ENCODE results near the gene NABP2. TPM values are rescaled to one million over a fixed set of nuclear protein-coding genes. Genes with fewer than 3 reads are reported as not detected.
A peak's percentile ranks its signal among the peaks of the same experiment; 100 is the strongest.

NABP2 gene
- total and polyA plus RNA-seq, 12 donors, result 13.5 to 27.7 (median 20.4) TPM

DNA sequence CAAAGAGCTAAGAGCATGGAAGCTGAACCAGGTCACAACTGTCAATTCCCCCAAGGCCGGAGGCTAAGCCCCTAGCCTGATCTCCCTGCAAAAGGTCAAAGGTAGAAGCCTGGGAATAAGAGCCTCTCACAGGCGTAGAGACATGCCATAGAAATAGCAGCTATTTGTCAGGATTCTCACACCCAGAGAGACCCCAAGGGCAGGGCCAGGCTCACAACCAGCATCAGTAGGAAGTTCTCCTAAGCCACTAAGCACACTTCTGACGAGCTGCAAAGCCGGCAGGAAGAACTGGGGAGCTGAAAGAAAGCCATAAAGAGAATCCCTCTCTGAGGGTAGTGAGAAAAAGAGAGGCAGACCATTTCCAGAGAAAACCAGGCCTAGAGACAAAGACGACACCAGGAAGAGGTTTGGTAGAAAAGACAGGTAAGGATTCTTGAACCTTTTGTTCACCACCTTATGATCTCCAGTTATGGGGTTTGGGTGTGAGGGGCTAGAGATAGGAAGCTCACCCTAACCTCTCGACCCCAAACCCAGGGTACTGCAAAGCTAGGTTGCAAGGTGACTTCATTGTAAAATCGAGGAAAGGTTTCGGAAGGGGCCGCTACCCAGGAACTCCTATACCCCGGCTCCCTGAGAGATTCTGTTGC lies 35.9 kb upstream of the NABP2 start:
- ATAC-seq (no peak), DNase-seq (no peak)
- H3K27me3 ChIP-seq, result no peaks in the 10 kb centered on the region
- no peaks in the 10 kb centered on the region for H3K9me3 ChIP-seq
- TF ChIP-seq, protein P1, sequence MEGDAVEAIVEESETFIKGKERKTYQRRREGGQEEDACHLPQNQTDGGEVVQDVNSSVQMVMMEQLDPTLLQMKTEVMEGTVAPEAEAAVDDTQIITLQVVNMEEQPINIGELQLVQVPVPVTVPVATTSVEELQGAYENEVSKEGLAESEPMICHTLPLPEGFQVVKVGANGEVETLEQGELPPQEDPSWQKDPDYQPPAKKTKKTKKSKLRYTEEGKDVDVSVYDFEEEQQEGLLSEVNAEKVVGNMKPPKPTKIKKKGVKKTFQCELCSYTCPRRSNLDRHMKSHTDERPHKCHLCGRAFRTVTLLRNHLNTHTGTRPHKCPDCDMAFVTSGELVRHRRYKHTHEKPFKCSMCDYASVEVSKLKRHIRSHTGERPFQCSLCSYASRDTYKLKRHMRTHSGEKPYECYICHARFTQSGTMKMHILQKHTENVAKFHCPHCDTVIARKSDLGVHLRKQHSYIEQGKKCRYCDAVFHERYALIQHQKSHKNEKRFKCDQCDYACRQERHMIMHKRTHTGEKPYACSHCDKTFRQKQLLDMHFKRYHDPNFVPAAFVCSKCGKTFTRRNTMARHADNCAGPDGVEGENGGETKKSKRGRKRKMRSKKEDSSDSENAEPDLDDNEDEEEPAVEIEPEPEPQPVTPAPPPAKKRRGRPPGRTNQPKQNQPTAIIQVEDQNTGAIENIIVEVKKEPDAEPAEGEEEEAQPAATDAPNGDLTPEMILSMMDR (IDR thresholded peaks at IDR 0.05), result no peak
- H3K27ac ChIP-seq, result peak overlapping the region in 9 of 10 donors; percentile 80 to 95 (median 92)
- 15 to 19% methylated on average over 10 of the region's 10 CpGs for WGBS, 2 donors
- H3K4me3 ChIP-seq, result peak overlapping the region; percentile 61 to 92 (median 86)
- H3K4me1 ChIP-seq, result peaks cover 6 to 37% (median 27%) of the 10 kb centered on the region in 9 donors
- H3K36me3 ChIP-seq, result peaks cover 0 to 41% (median 27%) of the 10 kb centered on the region in 9 donors
- intact Hi-C loops (cut with DNase I), result loop anchor here in 8 of 10 donors (1.0 to 10.0 kb wide), 11 partner anchors 27 to 143 kb away; partner anchors contain the start of genes ESYT1 (in 2 of the 8), ZC3H10 (in 2 of the 8), MYL6B (in 1 of the 8) and NABP2 (in 1 of the 8)

DNA sequence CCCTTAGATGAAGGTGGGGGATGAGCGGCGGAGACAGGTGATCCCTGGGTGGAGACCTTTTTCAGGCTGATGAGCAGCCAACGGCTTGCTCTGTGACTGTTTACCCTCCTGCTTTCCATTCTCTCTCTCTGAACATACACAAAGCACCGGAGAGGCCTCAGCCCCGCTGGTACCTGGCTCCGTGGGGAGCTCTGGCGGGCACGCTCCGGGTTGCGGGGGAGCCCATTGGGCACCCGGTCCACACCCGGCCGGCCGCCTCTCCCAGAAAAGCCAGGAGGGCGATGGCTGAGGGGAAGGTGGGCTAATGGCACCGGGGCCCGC lies 35.4 kb upstream of the NABP2 start:
- H3K4me3 ChIP-seq, result peak overlapping the region; percentile 61 to 92 (median 86)
- no peaks in the 10 kb centered on the region for H3K9me3 ChIP-seq
- peaks cover 0 to 36% (median 23%) of the 10 kb centered on the region in 9 donors for H3K36me3 ChIP-seq
- intact Hi-C loops (cut with DNase I), result loop anchor here (1.0 to 10.0 kb wide), 13 partner anchors 28 to 144 kb away; partner anchors contain the start of genes ESYT1 (in 2 of the 10), ZC3H10 (in 2 of the 10), MYL6B (in 1 of the 10) and NABP2 (in 1 of the 10)
- H3K27ac ChIP-seq, result peak overlapping the region; percentile 57 to 95 (median 92)
- 1 to 3% methylated on average over 15 to 17 of the region's 17 CpGs for WGBS, 2 donors
- peak in 3 of 8 donors; percentile 0 to 32 (median 1) for ATAC-seq
- H3K27me3 ChIP-seq, result no peaks in the 10 kb centered on the region
- H3K4me1 ChIP-seq, result peaks cover 6 to 39% (median 27%) of the 10 kb centered on the region in 9 donors
- DNase-seq, result no peak
- TF ChIP-seq, protein P1 (IDR thresholded peaks at IDR 0.05), result no peak

DNA sequence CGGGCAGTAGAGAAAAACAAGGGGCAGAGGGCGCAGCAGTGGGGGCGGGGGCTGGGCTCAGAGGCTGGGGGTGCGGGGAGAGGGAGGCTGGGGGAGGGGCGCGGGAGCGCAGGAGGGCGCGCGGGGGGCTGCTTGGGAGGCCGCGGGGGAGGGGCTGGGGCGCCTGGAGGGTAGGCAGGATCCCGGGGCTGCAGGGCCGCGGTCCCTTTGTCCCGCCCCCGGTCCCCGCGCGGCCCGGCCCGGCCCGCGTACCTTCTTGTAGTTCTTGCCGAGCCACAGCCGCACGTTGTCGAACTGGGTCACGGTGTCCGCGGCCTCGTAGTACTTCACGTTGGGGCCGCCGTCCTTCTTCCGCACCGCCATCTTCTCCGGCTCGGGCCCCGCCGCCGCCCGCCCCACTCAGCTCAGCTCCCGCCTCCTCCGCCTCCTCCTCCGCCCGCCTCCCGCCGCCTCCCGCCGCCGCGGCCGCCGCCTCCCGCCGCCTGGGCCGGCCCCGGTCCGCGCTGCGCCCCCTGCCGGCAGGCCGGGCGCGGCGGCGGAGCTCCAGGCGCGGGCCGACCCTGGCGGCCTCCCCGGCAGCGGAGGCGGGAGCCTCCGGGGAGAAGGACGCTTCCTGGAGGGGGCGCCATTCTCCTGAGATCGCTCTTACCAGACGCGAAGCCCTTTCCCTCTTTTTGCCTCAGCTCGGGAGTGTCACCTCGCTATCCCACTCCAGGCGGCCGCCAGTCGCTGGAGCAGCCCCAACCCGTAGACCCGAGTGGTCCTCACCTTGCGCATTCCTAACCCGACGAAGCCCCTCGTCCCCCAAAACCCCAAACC lies 34.8 kb upstream of the NABP2 start, which contains the start of gene SMARCC2:
Gene SMARCC2 (minus strand): TSS at position 385 of the 819 bp plus-strand sequence. CDS start 22 bp downstream, at position 363.
- Histone ChIP-seq H3K4me1 (peaks cover 6 to 39% (median 27%) of the 10 kb centered on the region in 9 donors), H3K4me3 (peak within 1 kb of the TSS; percentile 61 to 92 (median 86)), H3K27me3 (no peaks in the 10 kb centered on the region), H3K9me3 (no peaks in the 10 kb centered on the region), H3K27ac (peak within 1 kb of the TSS; percentile 78 to 95 (median 92)), H3K36me3 (peaks cover 0 to 30% (median 17%) of the 10 kb centered on the region in 9 donors)
- TF ChIP-seq, protein P1 (IDR thresholded peaks at IDR 0.05), result peak; percentile 63 to 81 (median 74)
- DNase-seq, result peak; percentile 87 to 88
- peak; percentile 84 to 94 (median 92) for ATAC-seq
- intact Hi-C loops (cut with DNase I), result loop anchor here (1.0 to 10.0 kb wide), 12 partner anchors 29 to 145 kb away; partner anchors contain the start of genes ESYT1 (in 2 of the 10), ZC3H10 (in 2 of the 10), MYL6B (in 1 of the 10) and NABP2 (in 1 of the 10)
- WGBS, 2 donors, result 1% methylated on average over 40 to 93 of the region's 93 CpGs

All from heart right ventricle (tissue), 16 donors.